Renal cortex interstitium (tissue), 11 donors: ENCODE measurements around the gene SMIM45.

Experiments
- DNase-seq, 11 donors: peaks; one replicate each; pipeline ENCODE4 v3.0.0-alpha.2; 2013; ENCODE audit warnings: low read depth in 9 of 11, low spot score in 4 of 11; ENCODE audit errors: extremely low read depth in 1 of 11

The SMIM45 gene

DNA sequence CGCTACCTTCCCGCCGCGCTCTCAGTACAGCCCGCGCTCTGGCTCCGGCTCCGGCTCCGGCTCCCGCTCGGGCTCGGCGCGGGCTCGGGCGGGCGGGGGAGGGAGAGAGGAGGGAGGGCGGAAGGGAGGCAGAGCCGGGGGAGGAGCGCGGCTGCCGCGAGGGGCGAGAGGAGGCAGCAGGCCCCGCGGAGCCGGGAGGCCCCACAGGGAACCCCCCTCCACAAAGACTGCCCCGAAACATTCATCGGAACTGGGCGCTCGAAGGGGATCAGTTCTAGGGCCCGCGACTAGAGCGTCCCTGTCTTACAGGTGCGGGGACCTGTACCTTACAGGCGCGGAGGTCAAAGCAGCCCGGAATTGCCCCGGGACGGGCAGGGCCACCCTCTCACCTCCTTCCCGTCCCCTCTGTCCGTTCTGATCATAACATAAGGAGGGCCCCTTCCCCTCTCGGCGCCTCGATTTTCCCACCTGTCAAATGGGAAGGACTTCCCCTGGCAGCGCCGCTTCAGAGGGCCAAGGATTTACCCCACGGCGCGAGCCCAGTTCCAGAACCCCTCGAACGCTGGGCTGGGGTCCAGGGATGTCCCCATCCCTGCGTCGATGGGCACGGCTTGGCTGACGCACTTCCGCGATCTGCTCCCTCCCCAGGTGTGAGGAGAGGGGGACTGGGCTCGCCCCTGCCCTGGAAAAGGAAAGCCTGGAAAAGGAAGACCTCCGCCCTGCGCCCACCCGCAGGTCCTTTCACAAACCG lies 36.7 kb upstream of the SMIM45 start, which contains the start of gene SHISA8:
Gene SHISA8 (minus strand): TSS at position 40 of the 751 bp plus-strand sequence. CDS start 407 bp downstream, outside the sequence.
- peak in 3 of 11 donors; percentile 56 to 63 (median 58) for DNase-seq

DNA sequence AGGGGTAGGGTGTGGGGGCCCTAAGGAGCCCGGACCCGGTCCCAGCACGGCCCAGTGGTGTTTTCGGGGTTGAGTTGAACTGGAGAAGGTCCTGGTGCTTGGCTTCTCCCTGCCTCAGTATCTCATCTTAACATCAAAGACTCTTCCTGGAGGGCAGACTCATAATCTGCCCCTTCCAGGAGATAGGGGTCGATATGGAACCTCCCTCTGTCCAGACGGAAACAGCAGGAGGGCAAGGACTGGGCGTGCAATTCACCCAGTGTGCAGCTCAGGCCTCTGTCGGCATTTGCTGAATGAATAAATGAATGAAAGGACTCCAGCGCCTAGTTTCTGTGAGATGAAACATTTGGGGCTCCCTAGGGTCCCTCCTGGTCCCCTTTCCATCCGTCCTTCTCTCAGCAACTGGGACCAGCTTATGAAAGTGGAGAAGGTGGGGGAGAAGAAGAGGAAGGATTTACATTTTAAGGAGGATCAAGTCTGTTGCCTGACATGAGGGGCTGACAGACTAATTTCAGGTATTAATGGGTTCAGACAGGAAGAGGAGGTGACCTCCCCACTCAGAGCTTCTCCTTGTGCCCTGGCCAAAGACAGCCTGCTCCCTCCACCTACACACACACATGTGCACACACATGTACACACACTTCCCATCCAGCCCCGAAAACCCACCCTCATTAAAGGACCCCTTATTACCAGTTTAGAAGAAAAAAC lies 36.0 kb upstream of the SMIM45 start:
- DNase-seq: no peak

DNA sequence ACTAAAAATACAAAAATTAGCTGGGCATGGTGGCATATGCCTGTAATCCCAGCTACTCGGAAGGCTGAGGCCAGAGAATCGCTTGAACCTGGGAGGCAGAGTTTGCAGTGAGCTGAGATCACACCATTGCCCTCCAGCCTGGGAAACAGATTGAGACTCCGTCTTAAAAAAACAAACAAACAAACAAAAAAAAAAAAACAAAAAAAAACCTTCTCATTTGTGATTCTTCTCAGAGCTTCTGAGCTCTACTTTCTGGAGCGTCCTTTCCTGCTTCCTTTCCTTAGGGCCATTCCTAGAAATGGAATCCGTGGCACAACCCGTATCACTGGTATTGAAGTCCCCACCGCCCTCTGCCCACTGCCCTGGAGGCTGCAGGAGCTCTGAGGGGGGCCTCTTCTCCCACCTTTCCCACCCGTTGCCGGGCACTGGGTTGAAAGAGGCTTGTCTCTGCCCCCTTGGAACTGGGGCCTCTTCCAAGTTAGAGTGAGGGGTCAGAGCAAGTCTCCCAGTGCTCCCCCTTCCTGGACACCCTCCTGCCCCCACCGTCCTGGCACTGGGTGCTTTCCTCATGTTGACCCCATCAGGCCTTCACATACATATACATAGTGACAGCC lies 35.1 kb upstream of the SMIM45 start:
- DNase-seq: no peak

- no peak for DNase-seq
Measured at GRCh38 chr22:41917375-41917902, 34.5 kb upstream of the SMIM45 start.

- peak in 1 of 11 donors; percentile 46 for DNase-seq
Measured at GRCh38 chr22:41917903-41918791, 33.8 kb upstream of the SMIM45 start.

GRCh38 chr22:41919357-41920224 lies 32.4 kb upstream of the SMIM45 start:
- DNase-seq: peak in 1 of 11 donors; percentile 54

GRCh38 chr22:41920271-41920976 lies 31.5 kb upstream of the SMIM45 start:
- DNase-seq: no peak

- no peak for DNase-seq
Measured at GRCh38 chr22:41922328-41922727, 29.6 kb upstream of the SMIM45 start.

GRCh38 chr22:41922940-41923594 lies 28.9 kb upstream of the SMIM45 start:
- DNase-seq: no peak

DNA sequence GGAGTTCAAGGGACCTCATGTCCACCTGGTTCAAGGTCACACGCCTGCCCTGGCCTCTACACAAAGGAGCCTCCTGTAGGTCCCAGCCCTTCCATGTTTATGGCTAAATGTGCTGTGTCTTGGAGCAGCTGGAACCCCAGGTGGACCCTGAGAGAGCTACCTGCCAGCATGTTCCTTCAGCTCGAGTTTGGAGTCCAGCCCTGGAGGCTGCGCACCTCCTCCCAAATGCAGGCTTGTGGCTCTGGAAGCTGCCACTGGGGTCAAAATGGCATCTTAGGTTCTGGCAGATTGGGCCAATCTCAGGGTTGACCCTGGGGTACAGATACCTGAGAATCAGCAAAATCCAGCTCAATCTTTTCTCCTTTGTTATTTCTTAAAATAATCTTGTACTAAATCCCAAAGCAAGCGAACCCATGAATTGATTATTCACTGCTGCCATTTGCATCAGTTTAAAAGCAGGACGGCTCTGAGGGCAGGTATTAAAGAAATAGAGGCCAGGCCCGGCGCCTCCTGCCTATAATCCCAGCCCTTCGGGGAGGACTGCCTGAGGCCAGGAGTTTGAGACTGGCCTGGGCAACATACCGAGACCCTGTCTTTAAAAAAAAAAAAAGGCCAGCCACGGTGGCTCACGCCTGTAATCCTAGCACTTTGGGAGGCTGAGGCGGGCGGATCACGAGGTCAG lies 28.2 kb upstream of the SMIM45 start:
- DNase-seq: no peak

- DNase-seq: no peak
Measured at GRCh38 chr22:41925783-41926460, 26.0 kb upstream of the SMIM45 start.

DNA sequence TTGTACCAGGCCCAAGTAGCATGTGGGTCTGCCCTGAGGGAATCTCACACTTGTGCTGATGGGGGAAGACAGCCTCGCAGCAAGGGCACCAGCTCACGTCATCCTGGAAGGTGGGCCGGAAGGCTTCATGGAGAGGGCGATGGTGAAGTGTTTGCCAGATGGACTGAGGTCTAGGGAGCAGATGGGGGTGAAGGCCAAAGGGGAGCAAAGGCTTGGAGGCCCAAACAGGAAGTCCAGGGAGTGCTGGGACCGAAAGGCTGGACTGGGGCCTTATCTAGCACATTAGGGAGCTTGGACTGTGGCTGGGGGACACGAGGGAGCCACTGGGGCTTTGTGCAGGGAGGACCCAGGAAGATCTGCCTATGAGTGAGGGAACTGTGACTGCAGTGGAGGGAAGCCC lies 24.1 kb upstream of the SMIM45 start:
- DNase-seq: no peak

- DNase-seq: no peak
Measured at GRCh38 chr22:41928593-41929417, 23.1 kb upstream of the SMIM45 start.

DNA sequence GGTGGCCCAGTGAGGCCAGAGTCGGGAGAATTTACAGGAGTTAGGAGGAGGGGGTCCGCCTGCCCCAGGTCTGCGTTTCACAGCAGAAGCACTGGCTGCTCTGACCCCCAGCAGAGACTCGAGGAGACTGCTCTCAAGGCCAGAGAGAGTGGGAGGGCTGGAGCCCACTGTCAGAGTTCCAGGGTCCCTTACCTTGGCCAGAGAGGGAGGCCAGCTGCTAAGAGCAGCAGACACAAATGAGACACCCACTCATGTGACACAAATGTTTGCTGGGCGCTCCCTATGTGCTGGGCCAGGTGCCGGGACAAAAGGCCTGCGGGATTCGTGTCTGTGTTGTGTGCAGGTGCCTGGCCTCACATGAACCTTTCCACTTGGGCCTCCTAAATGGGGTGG lies 22.5 kb upstream of the SMIM45 start:
- no peak for DNase-seq

- DNase-seq: no peak
Measured at GRCh38 chr22:41931701-41932269, 20.2 kb upstream of the SMIM45 start.
